HepG2 (cell line): ENCODE data around the gene CCDC167.

Experiments used
- JUN ChIP-seq: sonication (generic); formaldehyde crosslinking; IDR thresholded peaks from 2 replicates; pipeline ENCODE4 v1.4.0; 2020; ENCODE audit warnings: mild to moderate bottlenecking, missing genetic modification reagents
- MEIS2 ChIP-seq: sonication (generic); formaldehyde crosslinking; IDR thresholded peaks from 2 replicates; pipeline ENCODE4 v1.9.0; 2021; ENCODE audit warnings: mild to moderate bottlenecking, missing genetic modification reagents
- NR2F6 ChIP-seq, 2 experiments: IDR thresholded peaks; 2 replicates each; pipeline ENCODE4 v1.6.1; 2016; ENCODE audit warnings: antibody characterized with exemption in 1 of 2, mild to moderate bottlenecking in 1 of 2
- POLR2A ChIP-seq, 2 experiments: IDR thresholded peaks; 2 replicates each; pipeline ENCODE4 v1.6.1; 2011; ENCODE audit warnings: low read depth in 2 of 2, low read length in 2 of 2, mild to moderate bottlenecking in 1 of 2, moderate library complexity in 1 of 2; ENCODE audit not compliant: insufficient read depth in 1 of 2

GRCh38 chr6:37481711-37482605 is 17.7 kb downstream of the CCDC167 start:
- TF ChIP-seq MEIS2 (CRISPR knock-in tag) (no peak), NR2F6 (IDR thresholded peaks at IDR 0.05) (no peak), NR2F6 (CRISPR knock-in tag; IDR thresholded peaks at IDR 0.05) (no peak), POLR2A (IDR thresholded peaks at IDR 0.05; ENCODE audit: insufficient read depth in 1 of 2, low read depth in 2 of 2, low read length in 2 of 2) (no peak), JUN (CRISPR knock-in tag) (no peak)
